ENCODE measurements around the gene OSBPL6. TPM values are rescaled to one million over a fixed set of nuclear protein-coding genes. Genes with fewer than 3 reads are reported as not detected.

The OSBPL6 gene
- total and polyA plus RNA-seq, 9 of the 15 experiments (the other 6 are each of a cell fraction or from before 2014, with no cell fraction given): 3.4 to 12.7 (median 9.3) TPM

- TF ChIP-seq, protein P1, sequence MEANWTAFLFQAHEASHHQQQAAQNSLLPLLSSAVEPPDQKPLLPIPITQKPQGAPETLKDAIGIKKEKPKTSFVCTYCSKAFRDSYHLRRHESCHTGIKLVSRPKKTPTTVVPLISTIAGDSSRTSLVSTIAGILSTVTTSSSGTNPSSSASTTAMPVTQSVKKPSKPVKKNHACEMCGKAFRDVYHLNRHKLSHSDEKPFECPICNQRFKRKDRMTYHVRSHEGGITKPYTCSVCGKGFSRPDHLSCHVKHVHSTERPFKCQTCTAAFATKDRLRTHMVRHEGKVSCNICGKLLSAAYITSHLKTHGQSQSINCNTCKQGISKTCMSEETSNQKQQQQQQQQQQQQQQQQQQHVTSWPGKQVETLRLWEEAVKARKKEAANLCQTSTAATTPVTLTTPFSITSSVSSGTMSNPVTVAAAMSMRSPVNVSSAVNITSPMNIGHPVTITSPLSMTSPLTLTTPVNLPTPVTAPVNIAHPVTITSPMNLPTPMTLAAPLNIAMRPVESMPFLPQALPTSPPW (CRISPR knock-in tag; IDR thresholded peaks at IDR 0.05): peak; percentile 90
- TF ChIP-seq HNRNPK (IDR thresholded peaks at IDR 0.05; ENCODE audit: low read depth, low read length, poor library complexity, severe bottlenecking) (no peak), ZNF263 (CRISPR knock-in tag; IDR thresholded peaks at IDR 0.05; ENCODE audit: borderline replicate concordance) (peak; percentile 89), ZBTB7A (IDR thresholded peaks at IDR 0.05; ENCODE audit: borderline replicate concordance, control insufficient read depth, low read depth, low read length) (peak; percentile 90), HINFP (tag; conservative IDR thresholded peaks at IDR 0.05; ENCODE audit: low read depth) (no peak), CTCFL (IDR thresholded peaks at IDR 0.05; ENCODE audit: borderline replicate concordance, insufficient read depth, low read depth, low read length, poor library complexity, severe bottlenecking) (no peak), KAT2B (IDR thresholded peaks at IDR 0.05; ENCODE audit: low read depth, low read length) (no peak), FOS (IDR thresholded peaks at IDR 0.05; ENCODE audit: extremely low read depth, insufficient read length) (no peak), POLR2AphosphoS5 (IDR thresholded peaks at IDR 0.05; ENCODE audit: control insufficient read depth, insufficient read depth, low read depth, low read length) (peak; percentile 69; the same call in 1 of the 2 replicates), HDAC6 (IDR thresholded peaks at IDR 0.05; ENCODE audit: low read depth, low read length) (no peak)
- TF ChIP-seq, protein P2, sequence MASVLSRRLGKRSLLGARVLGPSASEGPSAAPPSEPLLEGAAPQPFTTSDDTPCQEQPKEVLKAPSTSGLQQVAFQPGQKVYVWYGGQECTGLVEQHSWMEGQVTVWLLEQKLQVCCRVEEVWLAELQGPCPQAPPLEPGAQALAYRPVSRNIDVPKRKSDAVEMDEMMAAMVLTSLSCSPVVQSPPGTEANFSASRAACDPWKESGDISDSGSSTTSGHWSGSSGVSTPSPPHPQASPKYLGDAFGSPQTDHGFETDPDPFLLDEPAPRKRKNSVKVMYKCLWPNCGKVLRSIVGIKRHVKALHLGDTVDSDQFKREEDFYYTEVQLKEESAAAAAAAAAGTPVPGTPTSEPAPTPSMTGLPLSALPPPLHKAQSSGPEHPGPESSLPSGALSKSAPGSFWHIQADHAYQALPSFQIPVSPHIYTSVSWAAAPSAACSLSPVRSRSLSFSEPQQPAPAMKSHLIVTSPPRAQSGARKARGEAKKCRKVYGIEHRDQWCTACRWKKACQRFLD (CRISPR knock-in tag; IDR thresholded peaks at IDR 0.05): 0 out of 2 replicates have a peak, but pooled peaks have one; percentile 22
- TF ChIP-seq, protein P3, sequence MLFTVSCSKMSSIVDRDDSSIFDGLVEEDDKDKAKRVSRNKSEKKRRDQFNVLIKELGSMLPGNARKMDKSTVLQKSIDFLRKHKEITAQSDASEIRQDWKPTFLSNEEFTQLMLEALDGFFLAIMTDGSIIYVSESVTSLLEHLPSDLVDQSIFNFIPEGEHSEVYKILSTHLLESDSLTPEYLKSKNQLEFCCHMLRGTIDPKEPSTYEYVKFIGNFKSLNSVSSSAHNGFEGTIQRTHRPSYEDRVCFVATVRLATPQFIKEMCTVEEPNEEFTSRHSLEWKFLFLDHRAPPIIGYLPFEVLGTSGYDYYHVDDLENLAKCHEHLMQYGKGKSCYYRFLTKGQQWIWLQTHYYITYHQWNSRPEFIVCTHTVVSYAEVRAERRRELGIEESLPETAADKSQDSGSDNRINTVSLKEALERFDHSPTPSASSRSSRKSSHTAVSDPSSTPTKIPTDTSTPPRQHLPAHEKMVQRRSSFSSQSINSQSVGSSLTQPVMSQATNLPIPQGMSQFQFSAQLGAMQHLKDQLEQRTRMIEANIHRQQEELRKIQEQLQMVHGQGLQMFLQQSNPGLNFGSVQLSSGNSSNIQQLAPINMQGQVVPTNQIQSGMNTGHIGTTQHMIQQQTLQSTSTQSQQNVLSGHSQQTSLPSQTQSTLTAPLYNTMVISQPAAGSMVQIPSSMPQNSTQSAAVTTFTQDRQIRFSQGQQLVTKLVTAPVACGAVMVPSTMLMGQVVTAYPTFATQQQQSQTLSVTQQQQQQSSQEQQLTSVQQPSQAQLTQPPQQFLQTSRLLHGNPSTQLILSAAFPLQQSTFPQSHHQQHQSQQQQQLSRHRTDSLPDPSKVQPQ (CRISPR knock-in tag; IDR thresholded peaks at IDR 0.05; ENCODE audit: borderline replicate concordance): no peak
- TF ChIP-seq, protein P4, sequence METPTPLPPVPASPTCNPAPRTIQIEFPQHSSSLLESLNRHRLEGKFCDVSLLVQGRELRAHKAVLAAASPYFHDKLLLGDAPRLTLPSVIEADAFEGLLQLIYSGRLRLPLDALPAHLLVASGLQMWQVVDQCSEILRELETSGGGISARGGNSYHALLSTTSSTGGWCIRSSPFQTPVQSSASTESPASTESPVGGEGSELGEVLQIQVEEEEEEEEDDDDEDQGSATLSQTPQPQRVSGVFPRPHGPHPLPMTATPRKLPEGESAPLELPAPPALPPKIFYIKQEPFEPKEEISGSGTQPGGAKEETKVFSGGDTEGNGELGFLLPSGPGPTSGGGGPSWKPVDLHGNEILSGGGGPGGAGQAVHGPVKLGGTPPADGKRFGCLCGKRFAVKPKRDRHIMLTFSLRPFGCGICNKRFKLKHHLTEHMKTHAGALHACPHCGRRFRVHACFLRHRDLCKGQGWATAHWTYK (CRISPR knock-in tag; IDR thresholded peaks at IDR 0.05): 0 out of 2 replicates have a peak, but pooled peaks have one; percentile 44
Observed at GRCh38 chr2:178413472-178414265, 219.4 kb downstream of the OSBPL6 start (continued).
